HG03097 (cell line): Measurements from ENCODE around the gene ZBTB20.
A peak's percentile ranks its signal among the peaks of the same experiment; 100 is the strongest.

Experiments used
- ATAC-seq: cut with Tn5 transposase; IDR thresholded peaks from one replicate; pipeline ENCODE4 v1.9.1; 2021; ENCODE audit not compliant: unreplicated experiment, low FRiP score

Gene ZBTB20

DNA sequence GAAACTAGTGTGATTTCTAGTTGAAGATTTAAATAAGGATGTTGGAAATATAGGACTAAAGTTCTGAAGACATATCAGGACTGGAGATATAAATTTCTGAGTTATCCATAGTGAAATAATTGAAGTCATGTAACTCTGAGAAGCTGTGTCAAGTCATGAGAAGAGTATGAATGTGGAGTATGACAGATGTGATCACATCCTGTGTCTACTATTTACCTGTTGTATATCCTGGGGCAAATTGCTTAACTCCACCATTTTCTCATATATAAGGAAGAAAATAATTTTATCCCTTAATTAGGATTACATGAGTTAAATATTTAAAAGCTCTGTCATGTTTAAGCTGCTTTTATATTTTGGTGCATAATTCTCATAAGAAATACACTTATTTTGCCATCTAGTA is 350.3 kb downstream of the ZBTB20 start:
- ATAC-seq = no peak

DNA sequence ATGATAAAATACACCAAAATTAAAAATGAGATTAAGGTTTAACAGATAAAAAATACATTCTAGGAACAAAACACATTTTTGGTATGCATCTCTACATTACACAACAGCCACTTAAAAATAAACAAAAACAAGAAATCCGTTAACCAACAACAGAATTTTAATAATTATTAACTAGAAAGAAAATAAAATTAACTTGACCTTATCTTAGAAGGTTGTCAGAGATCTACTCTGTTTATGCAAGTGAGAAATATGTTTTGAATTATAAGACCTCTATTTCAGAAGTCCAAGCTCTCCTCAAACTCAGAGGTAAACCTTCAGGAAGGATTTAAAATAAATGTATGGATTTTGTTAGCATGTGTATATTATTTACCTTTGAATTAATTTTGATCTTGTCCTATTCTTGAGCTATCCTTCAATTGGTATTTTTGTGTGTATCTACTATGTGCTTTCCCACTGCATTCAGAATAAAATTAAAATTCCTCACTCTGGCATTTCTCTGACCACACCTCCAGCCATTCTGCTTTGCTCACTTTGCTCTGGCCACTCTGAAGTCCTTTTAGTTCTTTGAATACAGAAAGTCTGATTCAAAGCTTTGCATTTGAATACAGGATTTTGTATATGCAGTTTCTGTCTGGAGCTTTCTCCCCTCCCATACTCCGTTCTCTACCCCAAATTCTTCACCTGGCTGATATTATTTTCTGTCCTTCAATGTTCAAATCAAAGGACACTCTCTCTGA is 352.0 kb downstream of the ZBTB20 start:
- no peak for ATAC-seq

DNA sequence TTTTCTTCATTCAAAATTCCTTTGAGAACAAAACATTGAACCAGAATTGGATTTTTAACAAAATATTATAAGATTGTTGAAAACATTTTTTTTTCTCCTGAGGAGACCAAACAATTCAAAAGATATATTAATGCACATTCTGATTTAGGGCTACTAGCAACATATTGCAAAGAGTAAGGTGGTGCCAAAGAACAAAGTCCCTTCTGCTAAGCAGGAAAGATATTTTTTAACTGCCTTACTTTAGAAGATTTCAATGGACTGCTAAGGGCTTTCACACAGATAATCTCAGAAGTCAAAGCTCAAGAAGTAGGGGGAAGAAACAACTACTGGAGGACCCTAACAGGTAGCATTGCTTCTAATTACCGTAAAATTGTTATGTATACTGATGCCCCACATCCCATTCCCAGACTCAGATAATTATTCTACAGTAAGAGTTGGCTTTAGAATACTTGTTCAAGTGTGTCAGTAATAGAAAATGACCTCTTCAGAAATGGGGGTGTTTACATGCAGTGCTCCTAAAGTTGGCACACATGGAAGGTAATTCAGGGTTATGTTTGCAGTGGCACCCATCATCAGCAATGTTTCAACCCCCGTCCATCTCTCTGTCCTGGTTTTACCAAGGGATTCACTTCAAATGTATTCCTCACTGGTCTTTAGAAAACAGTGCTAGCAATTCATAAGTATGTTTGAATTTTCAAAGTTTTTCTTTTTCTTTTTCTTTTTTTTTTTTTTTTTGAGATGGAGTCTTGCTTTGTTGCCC is 354.7 kb downstream of the ZBTB20 start:
- ATAC-seq = no peak

DNA sequence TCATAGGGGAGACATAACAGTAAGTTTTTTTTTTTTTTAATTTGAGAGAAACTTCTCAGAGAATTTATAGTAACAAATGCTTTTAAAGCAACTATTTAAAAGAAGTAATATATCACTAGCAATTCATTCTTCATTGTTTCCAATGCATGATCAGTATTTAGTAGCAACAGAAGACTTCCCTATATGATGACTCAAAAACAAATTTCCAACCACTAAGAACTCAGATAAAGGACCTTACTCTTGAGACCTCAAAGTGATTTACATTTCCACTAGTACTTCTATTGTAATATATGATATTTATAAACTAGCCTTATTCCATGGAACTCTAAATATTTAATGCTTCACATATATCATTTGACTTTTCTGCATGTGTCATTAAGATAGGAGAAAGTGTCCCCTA is 356.3 kb downstream of the ZBTB20 start:
- no peak for ATAC-seq

DNA sequence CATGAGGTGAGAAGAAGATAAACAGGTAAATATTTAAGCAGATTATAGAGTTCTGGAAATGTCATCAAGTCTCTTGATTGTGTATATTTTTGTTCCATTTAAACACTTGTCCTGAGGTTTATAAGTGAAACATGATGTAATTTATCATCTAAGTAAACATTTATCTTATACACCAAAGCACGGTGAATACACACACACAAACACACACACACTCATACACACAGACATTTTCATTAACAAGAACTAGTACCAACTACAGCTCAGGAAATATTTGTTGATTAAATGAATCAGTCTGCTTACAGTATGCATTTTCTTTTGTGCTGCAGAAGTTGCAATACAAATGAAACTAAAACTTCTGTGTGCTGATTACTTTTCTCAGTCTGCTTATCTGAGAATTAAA is 357.3 kb downstream of the ZBTB20 start:
- ATAC-seq = no peak

GRCh38 chr3:114775395-114775794 is 371.7 kb downstream of the ZBTB20 start:
- ATAC-seq = no peak

DNA sequence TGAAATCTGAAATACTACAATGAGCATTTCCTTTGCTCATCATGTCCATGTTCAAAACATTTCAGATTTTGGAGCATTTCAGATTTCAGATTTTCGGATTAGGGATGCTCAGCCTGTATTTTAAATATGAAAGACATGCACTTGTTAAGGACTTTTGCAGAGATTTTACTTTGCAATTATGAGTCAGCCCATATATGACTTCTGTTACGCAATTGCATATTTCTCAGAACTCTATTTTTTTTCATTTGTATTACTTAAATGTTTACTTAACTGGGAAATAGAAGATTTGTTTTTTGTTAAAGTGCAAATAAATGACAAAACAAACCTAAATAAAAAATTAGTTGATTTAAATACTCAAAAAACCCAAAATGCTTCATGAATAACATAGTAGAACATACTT is 376.2 kb downstream of the ZBTB20 start:
- no peak for ATAC-seq

- no peak for ATAC-seq
Measured at GRCh38 chr3:114764056-114764492, 383.0 kb downstream of the ZBTB20 start.

- no peak for ATAC-seq
Measured at GRCh38 chr3:114762144-114762543, 384.9 kb downstream of the ZBTB20 start.

DNA sequence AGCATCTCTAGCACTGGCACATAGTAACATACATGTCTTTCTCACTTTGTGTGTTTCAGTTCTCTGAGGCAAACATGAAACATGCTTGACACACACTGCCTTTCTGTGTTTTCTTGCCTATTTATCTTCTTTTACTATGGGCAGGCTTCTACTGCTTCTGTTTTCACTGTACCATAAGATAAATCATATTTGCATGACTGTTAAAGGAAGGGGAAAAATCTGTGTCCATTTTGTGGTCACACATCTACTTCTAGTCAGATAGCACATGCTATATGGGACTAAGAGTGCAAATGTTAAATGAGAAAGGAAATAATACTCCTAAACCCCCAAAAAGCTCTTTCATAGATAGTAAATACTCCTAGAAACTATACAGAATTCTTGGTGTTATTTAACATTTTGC is 386.4 kb downstream of the ZBTB20 start:
- no peak for ATAC-seq

DNA sequence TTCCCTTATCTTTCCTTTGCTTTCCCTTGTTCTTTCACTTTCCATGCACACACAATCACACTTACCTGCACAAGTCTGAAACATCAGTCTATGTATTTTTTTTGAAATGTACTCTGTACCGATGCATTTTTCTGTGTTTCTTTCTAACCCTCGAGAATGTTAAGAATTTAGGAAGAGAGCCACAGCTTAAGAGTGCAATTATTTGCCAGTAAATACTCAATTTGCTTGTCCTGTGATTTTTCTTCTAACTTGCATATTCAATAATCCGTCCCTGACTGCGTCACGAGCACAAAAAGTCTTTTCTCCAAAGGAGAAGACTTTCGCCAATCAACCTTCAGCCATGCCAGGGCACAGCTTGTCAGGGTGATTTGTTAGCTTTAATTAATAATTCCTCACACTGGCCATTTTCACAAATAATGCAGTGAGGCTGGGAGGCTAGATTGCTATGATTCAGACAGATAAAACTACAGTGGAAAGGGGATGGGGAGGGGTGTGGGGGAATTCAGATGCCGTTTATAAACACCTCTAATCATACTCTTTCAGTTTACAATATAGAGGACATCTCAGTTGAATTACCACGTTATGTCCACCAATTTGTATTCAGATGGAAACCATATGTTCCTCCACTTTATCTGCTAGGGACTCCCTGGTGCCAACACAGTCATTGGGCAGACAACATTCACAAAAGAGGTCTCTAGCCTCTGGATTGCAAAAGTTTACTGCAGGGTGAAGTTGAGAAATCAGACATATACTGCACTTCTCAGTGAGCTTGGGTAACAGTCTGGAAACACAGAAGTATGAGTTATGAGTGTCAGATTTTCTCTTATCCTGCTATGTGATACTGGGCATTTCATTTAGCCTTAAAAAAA is 388.0 kb downstream of the ZBTB20 start:
- ATAC-seq = no peak

DNA sequence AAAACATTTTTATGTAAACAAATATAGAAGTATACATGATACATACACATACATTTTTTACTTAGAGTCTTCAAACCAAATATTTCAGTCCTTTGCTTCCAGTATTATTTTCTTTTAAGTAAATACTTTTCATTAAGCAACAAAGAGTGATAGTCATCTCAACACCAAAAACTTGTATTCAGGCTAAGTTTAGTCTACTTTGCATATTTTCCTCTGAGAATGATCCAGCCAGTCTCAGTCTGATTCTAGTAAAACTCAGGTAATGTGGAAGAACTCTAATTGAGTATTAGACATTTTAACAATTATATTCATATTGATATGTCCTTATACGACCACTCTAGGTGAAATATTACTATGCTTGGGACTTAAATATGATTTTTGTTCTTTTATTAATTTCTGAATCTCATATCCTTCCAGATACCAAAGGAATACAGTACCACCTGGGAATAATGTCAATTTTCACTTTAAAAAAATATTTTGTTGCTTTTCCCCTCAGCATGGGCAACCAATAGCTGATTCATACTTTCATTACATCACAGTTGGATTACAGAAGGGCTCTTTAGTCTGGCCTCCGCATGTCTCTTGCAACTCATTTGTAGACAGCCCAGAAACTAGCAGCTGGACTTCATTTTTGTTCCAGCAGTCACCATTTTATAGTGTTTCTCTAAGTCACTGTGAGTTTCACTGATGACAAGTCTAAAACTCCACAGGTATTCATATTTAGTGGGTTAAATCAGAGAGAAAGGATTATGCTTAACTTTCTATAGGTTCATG is 390.4 kb downstream of the ZBTB20 start:
- no peak for ATAC-seq

DNA sequence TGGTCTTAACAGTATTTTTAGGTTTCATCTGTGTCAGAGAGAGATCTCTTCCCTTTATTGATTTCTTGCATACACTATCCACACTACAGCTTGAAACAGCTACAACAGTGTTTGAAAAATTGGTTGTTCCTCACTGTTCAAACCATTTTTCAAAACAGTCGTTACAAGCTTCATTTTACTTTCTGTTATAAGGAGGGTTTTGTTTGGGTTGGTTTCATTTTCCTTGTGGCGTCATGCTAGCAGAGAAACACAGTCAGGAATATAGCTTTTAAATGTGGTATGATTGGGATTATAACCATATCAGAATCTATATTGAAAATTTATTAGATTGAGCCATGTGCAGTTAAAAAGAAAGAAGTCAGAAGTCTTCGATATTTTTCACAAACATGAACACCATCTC is 400.6 kb downstream of the ZBTB20 start:
- ATAC-seq = peak; percentile 73

DNA sequence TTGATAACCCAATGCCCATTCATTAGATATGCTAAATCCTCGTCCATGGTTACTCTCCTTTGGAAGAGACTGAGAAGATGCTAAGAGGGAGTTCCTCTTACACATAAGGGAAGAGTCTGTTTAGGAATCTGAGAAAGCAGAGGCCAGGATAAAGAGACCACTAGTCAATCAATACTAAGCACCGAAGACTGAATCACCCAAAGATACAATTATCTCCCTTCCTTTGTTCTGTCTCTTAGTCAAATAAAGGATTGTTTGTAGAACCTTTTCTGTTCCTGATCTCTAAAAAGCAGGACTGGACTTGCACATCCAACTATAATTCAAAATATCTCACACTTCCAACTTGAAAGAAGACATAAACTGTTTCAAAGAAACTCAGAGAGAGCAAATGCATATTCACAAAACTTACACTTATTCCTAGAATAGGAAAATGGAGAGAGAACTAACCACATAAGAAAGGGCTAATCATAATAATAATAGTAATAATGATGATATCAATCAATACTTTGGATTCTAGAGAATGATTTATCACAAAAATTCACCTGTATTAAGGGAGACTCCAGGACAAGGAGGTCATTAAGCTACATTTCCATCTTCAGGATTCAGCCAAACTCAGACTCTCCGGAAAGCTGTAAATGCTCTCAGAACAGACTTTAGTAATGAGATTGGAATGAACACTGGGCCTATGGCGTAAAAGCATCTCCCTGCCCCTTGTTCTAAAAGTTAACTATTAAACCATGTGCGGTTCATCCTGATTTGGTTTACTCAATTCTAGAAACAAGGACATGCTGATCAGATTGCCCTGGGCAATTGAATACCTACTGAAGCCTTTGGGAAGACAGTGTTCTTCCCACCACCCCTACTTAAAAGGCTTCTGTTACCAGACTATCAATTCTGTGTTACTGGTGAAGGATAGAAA is 401.5 kb downstream of the ZBTB20 start:
- ATAC-seq = no peak

DNA sequence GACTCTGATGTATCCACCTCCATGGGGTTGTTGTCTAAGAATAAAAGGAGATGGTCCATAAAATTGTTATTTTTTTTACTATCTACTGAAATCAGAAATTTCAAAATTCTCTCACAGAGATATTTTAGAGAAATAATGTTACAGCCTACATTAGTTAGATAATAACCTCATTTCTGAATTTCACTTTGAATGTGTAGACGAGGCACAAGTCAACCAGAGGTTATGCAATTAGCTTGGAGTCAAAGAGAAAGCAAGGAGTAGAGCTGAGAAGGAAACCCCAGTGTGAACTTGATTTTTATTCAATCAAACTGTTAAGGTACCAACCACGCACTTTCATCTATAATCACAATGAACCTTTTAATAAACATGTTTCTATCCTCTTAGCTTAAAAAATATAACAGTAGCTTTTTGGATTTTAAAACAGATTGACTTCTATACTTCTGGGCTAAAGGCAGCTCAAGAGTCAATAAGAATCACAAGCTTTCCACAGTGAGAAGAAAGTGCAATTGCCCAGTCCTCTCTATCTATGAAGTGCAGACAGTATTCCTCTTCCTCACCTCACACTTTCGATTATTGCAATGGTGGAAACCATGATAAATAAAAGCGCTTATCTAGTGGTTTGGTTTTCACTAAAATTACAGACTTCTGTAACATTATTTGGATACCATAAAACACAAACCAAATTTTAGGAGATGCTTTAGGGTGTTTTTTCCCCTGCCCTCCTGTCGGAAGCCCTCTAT is 403.2 kb downstream of the ZBTB20 start:
- ATAC-seq = no peak

DNA sequence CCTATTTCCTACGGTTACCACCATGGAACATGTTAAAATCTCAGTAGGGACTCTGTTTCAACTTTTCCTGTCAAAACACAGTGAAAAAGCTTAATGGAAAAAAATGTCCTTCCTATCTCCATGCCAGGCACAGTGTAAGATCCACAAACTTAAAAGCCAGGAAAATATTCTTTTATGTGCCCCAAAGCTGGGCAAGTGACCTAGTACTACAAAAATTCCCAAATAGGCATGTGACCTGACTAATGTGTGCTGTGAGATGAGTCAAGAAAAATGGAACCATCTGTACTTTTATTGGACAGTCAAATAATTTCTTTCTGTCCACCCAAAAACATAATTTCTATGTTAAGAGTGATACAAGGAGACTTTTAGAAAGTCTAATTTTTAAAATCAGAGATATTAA is 406.0 kb downstream of the ZBTB20 start:
- ATAC-seq = no peak

DNA sequence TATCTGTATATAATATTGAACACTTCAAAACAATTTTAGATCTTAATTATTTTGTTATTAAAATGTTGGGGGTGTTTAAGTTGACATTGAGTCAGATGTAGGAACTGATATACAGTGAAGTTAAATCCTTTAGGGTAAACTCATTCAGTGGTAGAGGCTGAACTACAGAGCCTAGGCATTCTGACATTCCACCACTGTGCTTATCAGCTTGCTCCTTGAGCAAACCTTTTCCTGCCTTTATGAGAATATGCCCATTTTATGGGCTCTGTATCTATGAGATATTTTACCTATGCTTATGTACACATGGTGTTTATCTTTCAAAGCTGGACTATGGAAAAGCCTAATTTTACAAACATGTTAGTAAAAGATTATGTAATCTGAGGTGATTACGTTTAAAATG is 407.5 kb downstream of the ZBTB20 start:
- ATAC-seq = no peak

GRCh38 chr3:114732353-114732752 is 414.7 kb downstream of the ZBTB20 start:
- no peak for ATAC-seq

DNA sequence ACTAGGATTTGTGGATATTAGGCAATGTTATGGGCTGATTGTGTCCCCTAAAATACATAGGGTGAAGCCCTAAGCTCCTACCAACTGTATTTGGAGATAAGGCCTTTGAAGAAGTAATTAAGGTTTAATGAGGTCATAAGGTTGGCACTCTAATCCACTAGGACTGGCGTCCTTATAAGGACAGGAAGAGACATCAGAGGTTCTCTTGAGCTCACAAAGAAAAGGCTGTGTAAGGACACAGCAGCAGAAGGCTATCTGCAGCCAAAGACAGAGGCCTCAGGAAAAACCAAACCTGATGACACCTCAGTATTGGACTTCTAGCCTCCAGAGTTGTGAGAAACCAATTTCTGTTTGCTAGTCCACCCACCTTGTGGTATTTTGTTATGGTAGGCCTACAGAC is 416.7 kb downstream of the ZBTB20 start:
- ATAC-seq = no peak
